IPS-18a (cell line): ENCODE results near the gene PSMB3.

Experiments used
- H3K27ac ChIP-seq: one replicate; pipeline ENCODE4 v1.5.1; 2013; ENCODE audit warnings: low read length
- H3K27me3 ChIP-seq: one replicate; pipeline ENCODE4 v1.6.1; 2013; ENCODE audit warnings: mild to moderate bottlenecking, low read length; ENCODE audit not compliant: control insufficient read depth, insufficient read depth
- H3K36me3 ChIP-seq: one replicate; pipeline ENCODE4 v1.6.1; 2013; ENCODE audit warnings: low read depth, low read length; ENCODE audit not compliant: control insufficient read depth
- H3K4me1 ChIP-seq: one replicate; pipeline ENCODE4 v1.6.1; 2013; ENCODE audit warnings: low read depth, low read length; ENCODE audit not compliant: control insufficient read depth
- H3K4me3 ChIP-seq: one replicate; pipeline ENCODE4 v1.5.1; 2013; ENCODE audit warnings: low read length
- H3K9ac ChIP-seq: one replicate; pipeline ENCODE4 v1.6.1; 2013; ENCODE audit warnings: mild to moderate bottlenecking, low read length, moderate library complexity
- H3K9me3 ChIP-seq: one replicate; pipeline ENCODE4 v1.6.1; 2013; ENCODE audit warnings: low read depth, low read length; ENCODE audit not compliant: control insufficient read depth

The PSMB3 gene

GRCh38 chr17:38741461-38741860, 11.1 kb upstream of the PSMB3 start:
- H3K4me3 ChIP-seq: no peak overlapping the region

GRCh38 chr17:38741921-38742410, 10.6 kb upstream of the PSMB3 start:
- Histone ChIP-seq H3K9ac (no peak overlapping the region), H3K27ac (no peak overlapping the region), H3K4me1 (peaks cover 29% of the 10 kb centered on the region)

More at GRCh38 chr17:38741461-38741860, 11.1 kb upstream of the PSMB3 start:
- Histone ChIP-seq H3K27ac (no peak overlapping the region), H3K9ac (no peak overlapping the region), H3K4me1 (peaks cover 24% of the 10 kb centered on the region), H3K36me3 (peaks cover 24% of the 10 kb centered on the region), H3K27me3 (no peaks in the 10 kb centered on the region), H3K9me3 (no peaks in the 10 kb centered on the region)

DNA sequence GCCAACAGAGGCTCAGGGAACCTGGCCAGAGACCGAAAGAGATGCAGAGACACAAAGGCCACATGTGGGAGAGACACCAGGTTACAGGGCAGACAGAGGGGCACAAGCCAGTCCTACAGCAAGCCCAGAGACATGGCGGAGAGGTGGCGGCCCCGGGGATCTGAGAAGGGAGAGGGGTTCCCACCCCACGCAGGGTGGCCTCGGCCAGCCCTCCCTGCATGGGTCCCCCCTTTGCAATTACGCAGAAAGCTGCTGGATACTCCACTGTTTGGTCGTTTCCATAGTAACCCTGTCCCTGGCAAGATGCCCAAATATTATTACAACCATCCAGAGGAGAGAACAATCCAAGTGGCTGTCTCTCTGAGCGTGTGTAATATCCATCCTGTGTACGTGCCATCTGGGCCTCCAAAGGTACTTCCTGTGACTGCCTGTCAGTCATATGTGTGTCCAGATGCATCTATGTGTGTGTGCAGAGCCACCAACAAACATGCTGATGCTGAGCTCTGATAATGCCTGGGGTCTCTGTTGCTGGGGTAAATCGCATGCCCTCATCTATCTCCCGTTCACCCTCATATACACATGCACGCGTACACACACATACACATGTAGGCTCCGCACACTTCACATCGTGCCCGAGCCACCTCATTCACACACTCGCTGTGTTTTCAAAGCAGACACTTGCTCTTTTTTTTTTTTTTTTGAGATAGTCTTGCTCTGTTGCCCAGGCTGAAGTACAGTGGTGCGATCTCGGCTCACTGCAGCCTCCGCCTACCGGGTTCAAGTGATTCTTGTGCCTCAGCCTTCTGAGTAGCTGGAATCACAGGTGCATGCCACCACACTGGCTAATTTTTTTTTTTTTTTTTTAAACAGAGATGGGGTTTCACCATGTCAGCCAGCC, 9.9 kb upstream of the PSMB3 start:
- no peak overlapping the region for H3K4me3 ChIP-seq
- H3K4me1 ChIP-seq: peaks cover 29% of the 10 kb centered on the region
- peaks cover 24% of the 10 kb centered on the region for H3K36me3 ChIP-seq
- H3K27me3 ChIP-seq: no peaks in the 10 kb centered on the region
- no peaks in the 10 kb centered on the region for H3K9me3 ChIP-seq
- H3K9ac ChIP-seq: no peak overlapping the region
- H3K27ac ChIP-seq: no peak overlapping the region

More at GRCh38 chr17:38741921-38742410, 10.6 kb upstream of the PSMB3 start:
- no peaks in the 10 kb centered on the region for H3K27me3 ChIP-seq
- no peak overlapping the region for H3K4me3 ChIP-seq
- no peaks in the 10 kb centered on the region for H3K9me3 ChIP-seq
- H3K36me3 ChIP-seq: peaks cover 24% of the 10 kb centered on the region

DNA sequence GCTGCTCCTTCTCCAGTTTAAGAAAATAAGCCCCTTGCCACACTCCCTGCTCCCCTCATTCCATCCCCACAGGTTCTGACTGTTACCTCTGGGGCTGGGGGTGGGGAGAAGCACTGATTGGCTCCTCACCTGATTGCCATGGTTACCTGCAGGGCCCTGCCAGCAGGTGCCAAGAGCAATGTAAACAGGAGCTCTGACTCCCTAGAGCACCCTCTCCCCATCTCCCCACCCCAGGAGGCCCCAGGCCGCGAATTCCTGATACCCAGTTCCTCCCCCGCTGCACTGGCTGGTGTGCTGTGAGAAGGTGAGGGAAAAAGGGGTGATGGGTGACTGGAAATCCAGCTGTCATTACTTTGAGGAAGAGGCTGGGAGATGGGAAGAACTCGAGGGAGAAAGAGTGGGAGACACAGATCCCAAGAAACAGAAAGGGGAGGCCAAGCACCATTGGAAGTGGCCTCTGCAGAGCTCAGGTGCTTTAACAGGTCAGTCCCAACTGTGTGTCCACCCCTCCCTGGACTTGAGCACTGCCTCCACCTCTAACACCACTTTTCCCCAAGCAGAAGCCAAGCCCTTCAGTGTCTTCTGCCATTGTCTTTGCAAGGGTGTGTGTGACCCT, 8.9 kb upstream of the PSMB3 start:
- Histone ChIP-seq H3K4me3 (peak overlapping the region; percentile 22), H3K4me1 (peaks cover 29% of the 10 kb centered on the region), H3K36me3 (peaks cover 15% of the 10 kb centered on the region), H3K27ac (no peak overlapping the region), H3K9me3 (no peaks in the 10 kb centered on the region), H3K9ac (no peak overlapping the region), H3K27me3 (no peaks in the 10 kb centered on the region)

DNA sequence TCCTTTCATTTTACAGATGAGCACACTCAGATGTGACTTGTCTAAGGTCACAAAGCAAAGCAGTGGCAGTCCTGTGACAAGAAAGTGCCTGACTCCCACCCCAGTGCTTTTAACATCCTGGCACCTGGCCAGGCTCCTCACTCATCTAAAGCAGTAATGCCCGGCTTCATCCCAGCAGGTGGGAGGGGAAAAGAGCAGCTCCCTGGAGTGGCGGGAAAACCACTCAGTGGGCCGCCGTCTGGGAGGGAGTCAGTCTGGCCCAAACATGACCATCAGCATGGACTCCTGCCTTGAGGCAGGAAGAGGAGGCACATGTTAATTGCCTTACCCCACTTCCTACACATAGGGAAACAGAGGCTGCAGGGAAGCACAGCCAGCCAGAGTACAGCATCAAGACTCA, 7.0 kb upstream of the PSMB3 start:
- Histone ChIP-seq H3K9me3 (no peaks in the 10 kb centered on the region), H3K9ac (no peak overlapping the region), H3K27ac (no peak overlapping the region), H3K27me3 (peaks cover 4% of the 10 kb centered on the region), H3K36me3 (no peaks in the 10 kb centered on the region), H3K4me1 (peaks cover 33% of the 10 kb centered on the region), H3K4me3 (peak overlapping the region; percentile 63)

DNA sequence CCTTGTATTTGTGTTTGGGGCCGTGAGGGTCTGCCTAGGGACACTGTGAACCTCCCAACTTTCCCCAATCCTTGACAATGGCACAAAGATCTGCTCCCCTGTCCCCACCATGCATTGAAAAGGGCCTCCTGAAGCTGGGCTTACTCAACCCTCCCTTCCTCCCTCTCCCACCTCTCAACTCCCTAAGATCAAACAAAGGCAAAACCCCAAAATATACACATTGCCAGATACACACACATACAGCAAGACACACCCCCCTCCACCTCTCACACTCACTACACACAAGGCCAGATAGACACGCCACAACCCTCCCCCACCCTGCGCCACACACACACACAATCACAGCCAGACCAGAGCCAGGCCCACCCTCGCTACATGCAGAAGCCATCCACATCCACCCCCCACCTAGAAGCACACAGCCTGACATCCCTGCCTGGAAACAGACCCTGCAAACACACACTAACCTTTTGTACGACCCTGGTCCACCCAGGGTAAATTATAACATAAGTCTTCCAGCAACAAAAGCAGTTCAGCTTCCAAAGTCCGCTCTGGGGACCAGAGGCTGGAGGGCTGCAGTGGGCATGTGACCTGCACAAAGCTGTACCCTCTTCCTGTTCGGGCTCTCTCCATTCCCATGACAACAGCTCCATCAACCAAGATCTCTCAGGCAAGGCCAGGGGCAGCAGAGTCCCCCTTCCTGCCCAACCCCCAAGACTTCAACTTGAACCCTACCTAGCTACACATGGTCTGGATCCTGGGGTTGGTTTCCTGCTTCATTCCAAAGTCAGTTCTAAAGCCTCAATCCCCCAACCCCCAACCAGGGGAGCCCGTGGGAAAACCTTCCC, 6.3 kb upstream of the PSMB3 start:
- no peak overlapping the region for H3K27ac ChIP-seq
- H3K4me1 ChIP-seq: peaks cover 35% of the 10 kb centered on the region
- H3K9me3 ChIP-seq: no peaks in the 10 kb centered on the region
- H3K4me3 ChIP-seq: peak overlapping the region; percentile 63
- peaks cover 11% of the 10 kb centered on the region for H3K27me3 ChIP-seq
- no peaks in the 10 kb centered on the region for H3K36me3 ChIP-seq
- H3K9ac ChIP-seq: peak overlapping the region; percentile 86

- Histone ChIP-seq H3K9me3 (no peaks in the 10 kb centered on the region), H3K4me1 (peaks cover 38% of the 10 kb centered on the region), H3K27ac (no peak overlapping the region), H3K27me3 (peaks cover 13% of the 10 kb centered on the region), H3K4me3 (peak overlapping the region; percentile 63), H3K36me3 (no peaks in the 10 kb centered on the region), H3K9ac (peak overlapping the region; percentile 86)
These were observed 5.6 kb upstream of the PSMB3 start for GRCh38 chr17:38746849-38747462.

DNA sequence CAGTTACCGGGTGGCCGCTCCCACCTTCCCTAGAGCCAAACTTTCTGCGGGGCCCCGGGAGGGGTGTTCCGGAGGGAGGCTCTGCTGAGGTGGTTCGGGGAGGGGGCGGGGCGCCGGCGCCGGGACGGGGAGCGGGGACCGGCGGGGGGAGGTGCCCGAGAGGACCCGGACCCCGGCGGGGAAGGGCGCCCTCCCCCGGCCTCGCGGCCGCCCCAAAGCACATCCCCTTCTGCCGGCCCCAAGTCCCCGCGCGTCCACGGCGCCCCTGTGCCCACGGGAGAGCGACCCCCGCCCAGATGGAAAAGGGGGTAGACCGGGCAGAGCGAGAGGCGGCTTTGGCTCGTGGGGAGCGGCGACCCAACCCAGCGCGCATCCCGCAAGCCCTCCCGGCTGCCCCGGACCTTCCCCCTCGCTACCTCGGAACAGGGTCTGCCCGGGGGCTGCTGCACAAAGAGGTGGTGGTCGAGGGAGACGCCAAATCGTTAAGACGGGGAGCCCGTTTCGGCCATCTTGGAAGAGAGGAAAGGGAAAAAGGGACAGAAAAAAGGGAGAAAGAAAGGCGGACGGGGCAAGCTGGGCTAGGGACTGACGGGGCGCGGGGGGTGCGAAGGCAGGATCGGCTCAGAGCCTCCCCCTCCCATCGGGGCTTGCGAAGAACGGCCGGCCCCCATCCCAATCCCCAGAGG, 4.9 kb upstream of the PSMB3 start:
- Histone ChIP-seq H3K9ac (peak overlapping the region; percentile 86), H3K4me1 (peaks cover 38% of the 10 kb centered on the region), H3K9me3 (no peaks in the 10 kb centered on the region), H3K4me3 (peak overlapping the region; percentile 63), H3K36me3 (no peaks in the 10 kb centered on the region), H3K27me3 (peaks cover 13% of the 10 kb centered on the region), H3K27ac (no peak overlapping the region)

GRCh38 chr17:38748149-38748891, 4.2 kb upstream of the PSMB3 start, which contains the start of gene PCGF2:
TSS of gene PCGF2 (minus strand) at chr17:38748336. CDS start at chr17:38740402, 7,934 bp downstream.
- Histone ChIP-seq H3K36me3 (no peaks in the 10 kb centered on the region), H3K4me1 (peaks cover 38% of the 10 kb centered on the region), H3K9me3 (no peaks in the 10 kb centered on the region), H3K27ac (no peak within 1 kb of the TSS), H3K4me3 (peak within 1 kb of the TSS; percentile 74), H3K9ac (peak within 1 kb of the TSS; percentile 86), H3K27me3 (peaks cover 13% of the 10 kb centered on the region)

DNA sequence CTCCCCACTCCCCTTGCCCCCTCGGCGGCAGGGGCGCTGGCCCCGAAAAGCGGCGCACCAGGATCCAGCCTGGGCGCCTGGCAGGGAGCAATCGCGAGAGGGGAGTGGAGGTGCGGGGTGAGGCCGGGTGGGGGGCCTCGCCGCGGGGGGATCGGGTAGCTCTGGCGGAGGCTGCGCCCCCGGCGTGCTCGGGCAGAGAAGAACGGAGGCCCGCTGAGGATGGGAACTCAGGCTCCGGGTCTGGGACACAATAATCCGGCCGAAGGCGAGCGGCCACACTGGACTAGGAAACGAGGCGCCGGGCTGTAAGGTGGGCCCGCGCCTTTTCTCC, 3.7 kb upstream of the PSMB3 start:
- H3K27ac ChIP-seq: no peak overlapping the region

More for the DNA sequence above, 3.7 kb upstream of the PSMB3 start:
- Histone ChIP-seq H3K4me3 (peak overlapping the region; percentile 74), H3K27me3 (peaks cover 13% of the 10 kb centered on the region), H3K9ac (peak overlapping the region; percentile 76), H3K4me1 (peaks cover 32% of the 10 kb centered on the region), H3K36me3 (no peaks in the 10 kb centered on the region), H3K9me3 (no peaks in the 10 kb centered on the region)
